Omental fat pad (tissue), 4 donors: ENCODE results near the gene KCNK2. TPM values are rescaled to one million over a fixed set of nuclear protein-coding genes. Genes with fewer than 3 reads are reported as not detected.

Experiments used
- ATAC-seq: fragments of 150-250 bp; one replicate; pipeline ENCODE4 v1.9.1; 2016; ENCODE audit warnings: mild to moderate bottlenecking, moderate library complexity; ENCODE audit not compliant: low FRiP score
- DNase-seq: peaks from one replicate; pipeline ENCODE4 v3.0.0-alpha.2; 2019; ENCODE audit warnings: low spot score
- total RNA-seq, 4 donors: library from RNA; depleted of rRNA; stranded (reverse); fragments of >200 nt; gene quantifications; one replicate each; pipeline ENCODE4 v1.1.0, GENCODE V29; 2016
- TF ChIP-seq, protein P1 (sequence below), 3 donors: fragments of 450-650 bp; IDR thresholded peaks; one replicate each; pipeline ENCODE4 v1.5.1; 2016 to 2017; ENCODE audit warnings: antibody characterized with exemption in 3 of 3, mild to moderate bottlenecking in 3 of 3, moderate library complexity in 2 of 3

The KCNK2 gene, protein sequence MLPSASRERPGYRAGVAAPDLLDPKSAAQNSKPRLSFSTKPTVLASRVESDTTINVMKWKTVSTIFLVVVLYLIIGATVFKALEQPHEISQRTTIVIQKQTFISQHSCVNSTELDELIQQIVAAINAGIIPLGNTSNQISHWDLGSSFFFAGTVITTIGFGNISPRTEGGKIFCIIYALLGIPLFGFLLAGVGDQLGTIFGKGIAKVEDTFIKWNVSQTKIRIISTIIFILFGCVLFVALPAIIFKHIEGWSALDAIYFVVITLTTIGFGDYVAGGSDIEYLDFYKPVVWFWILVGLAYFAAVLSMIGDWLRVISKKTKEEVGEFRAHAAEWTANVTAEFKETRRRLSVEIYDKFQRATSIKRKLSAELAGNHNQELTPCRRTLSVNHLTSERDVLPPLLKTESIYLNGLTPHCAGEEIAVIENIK
- total RNA-seq = 1 to 10 TPM in 2 of 4 donors, under 1 TPM in 2; 0.48 to 4.7 (median 1.3) TPM

GRCh38 chr1:215082532-215083382 lies at the start of gene KCNK2:
Gene KCNK2 (plus strand): TSS chr1:215082737. CDS start chr1:215083386, 649 bp downstream.
- no peak for DNase-seq
- ATAC-seq = peak; percentile 69
- TF ChIP-seq, protein P1, sequence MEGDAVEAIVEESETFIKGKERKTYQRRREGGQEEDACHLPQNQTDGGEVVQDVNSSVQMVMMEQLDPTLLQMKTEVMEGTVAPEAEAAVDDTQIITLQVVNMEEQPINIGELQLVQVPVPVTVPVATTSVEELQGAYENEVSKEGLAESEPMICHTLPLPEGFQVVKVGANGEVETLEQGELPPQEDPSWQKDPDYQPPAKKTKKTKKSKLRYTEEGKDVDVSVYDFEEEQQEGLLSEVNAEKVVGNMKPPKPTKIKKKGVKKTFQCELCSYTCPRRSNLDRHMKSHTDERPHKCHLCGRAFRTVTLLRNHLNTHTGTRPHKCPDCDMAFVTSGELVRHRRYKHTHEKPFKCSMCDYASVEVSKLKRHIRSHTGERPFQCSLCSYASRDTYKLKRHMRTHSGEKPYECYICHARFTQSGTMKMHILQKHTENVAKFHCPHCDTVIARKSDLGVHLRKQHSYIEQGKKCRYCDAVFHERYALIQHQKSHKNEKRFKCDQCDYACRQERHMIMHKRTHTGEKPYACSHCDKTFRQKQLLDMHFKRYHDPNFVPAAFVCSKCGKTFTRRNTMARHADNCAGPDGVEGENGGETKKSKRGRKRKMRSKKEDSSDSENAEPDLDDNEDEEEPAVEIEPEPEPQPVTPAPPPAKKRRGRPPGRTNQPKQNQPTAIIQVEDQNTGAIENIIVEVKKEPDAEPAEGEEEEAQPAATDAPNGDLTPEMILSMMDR (IDR thresholded peaks at IDR 0.05) = no peak

DNA sequence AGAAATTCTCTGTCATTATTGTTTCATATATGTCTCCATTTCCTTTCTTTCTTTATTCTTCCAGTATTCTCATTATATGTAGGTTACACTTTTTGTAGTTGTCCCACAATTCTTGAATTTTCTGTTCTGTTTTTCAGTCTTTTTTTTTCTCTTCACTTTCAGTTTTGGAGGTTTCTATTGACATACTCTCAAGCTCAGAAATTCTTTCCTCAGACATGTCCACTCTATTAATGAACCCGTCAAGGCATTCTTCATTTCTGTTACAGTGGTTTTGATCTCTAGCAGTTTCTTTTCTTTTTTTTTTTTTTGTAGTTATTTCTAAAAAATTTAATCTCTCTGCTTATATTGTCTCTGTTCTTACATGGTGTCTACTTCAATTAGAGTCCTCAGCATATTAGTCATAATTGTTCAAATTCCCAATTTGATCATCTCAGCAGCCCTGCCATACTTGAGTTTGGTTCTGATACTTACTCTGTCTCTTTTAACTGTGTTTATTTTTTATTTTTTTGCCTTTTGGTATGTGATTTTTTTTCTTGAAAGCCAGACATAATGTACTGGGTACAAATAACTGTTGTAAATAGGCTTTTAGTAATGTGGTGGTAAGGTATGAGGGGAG lies 49.5 kb upstream of the KCNK2 start:
- TF ChIP-seq, protein P1 (IDR thresholded peaks at IDR 0.05) = no peak
- DNase-seq (no peak), ATAC-seq (no peak)

GRCh38 chr1:215040190-215040589 lies 42.3 kb upstream of the KCNK2 start:
- ATAC-seq (no peak), DNase-seq (no peak)
- TF ChIP-seq, protein P1 (IDR thresholded peaks at IDR 0.05) = no peak

- no peak for ATAC-seq
- TF ChIP-seq, protein P1 (IDR thresholded peaks at IDR 0.05) = no peak
- no peak for DNase-seq
These were observed 39.1 kb upstream of the KCNK2 start for GRCh38 chr1:215043401-215043800.

DNA sequence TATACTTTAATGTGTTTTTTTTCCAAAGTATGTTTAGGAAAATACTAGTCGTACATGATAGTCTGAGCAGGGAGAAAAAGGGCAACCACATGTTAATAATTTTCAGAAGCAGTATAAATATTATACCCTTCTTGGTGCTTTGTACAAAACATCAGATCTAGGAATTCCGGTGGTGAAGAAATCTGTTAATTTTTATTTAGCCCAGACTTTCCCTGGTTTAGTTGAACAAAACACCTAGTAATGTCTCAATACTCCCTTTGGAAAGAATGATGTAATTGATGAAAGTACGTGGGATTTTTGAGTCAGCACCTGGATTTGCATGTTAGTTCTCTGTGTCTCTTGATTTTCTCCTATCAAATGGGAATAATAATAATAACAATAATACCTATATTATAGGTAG lies 38.4 kb upstream of the KCNK2 start:
- DNase-seq (no peak), ATAC-seq (no peak)
- TF ChIP-seq, protein P1 (IDR thresholded peaks at IDR 0.05) = no peak

DNA sequence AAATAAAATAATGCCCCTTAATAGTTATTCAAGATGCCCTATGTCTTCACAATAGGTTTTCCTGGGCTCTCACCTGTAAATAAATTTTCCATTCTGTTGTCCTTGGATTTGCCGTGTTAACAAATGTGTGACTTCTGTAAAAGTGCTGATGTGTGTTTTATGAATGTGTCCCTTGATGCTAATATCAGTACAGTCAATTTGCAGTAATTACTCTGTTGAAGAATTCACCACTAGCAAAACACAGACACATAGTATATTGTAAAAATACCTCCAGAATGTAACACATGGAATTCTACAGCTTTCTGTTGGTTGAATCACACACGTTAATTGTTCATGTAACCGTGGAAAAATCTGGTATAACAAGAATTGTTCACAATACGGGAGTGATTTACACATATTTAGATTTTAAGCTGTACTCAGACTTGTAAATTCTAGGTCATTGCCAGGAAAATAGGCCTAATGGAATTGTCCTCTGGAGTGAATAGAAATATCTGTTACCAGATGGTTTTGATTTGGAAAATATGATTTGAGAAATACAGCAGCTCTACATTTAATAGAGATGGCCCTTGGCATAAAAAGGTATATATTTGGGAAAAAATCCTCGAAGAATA lies 36.7 kb upstream of the KCNK2 start:
- TF ChIP-seq, protein P1 (IDR thresholded peaks at IDR 0.05) = no peak
- ATAC-seq = no peak
- no peak for DNase-seq
